Glutamatergic neuron (in vitro differentiated cells): ENCODE measurements around the gene SRBD1. TPM values are rescaled to one million over a fixed set of nuclear protein-coding genes. Genes with fewer than 3 reads are reported as not detected.

Experiments used
- DNase-seq: peaks from one replicate; pipeline ENCODE4 v3.0.0; 2022
- H3K27ac Mint-ChIP-seq: one replicate; pipeline ENCODE4 v1.8.0; 2020; ENCODE audit warnings: mild to moderate bottlenecking, mixed read lengths, inconsistent platforms; ENCODE audit not compliant: unreplicated experiment
- H3K27me3 Mint-ChIP-seq: one replicate; pipeline ENCODE4 v1.8.0; 2020; ENCODE audit warnings: mild to moderate bottlenecking, moderate library complexity, mixed read lengths, inconsistent platforms; ENCODE audit not compliant: unreplicated experiment
- H3K36me3 Mint-ChIP-seq: one replicate; pipeline ENCODE4 v1.8.0; 2020; ENCODE audit warnings: mild to moderate bottlenecking, mixed read lengths, inconsistent platforms; ENCODE audit not compliant: unreplicated experiment
- H3K4me1 Mint-ChIP-seq: one replicate; pipeline ENCODE4 v1.8.0; 2020; ENCODE audit warnings: mild to moderate bottlenecking, low read depth, mixed read lengths, inconsistent platforms; ENCODE audit not compliant: unreplicated experiment
- H3K4me3 Mint-ChIP-seq: one replicate; pipeline ENCODE4 v1.8.0; 2020; ENCODE audit warnings: mild to moderate bottlenecking, mixed read lengths, inconsistent platforms; ENCODE audit not compliant: unreplicated experiment
- H3K9me3 Mint-ChIP-seq: one replicate; pipeline ENCODE4 v1.8.0; 2020; ENCODE audit warnings: mild to moderate bottlenecking, moderate library complexity, mixed read lengths, inconsistent platforms; ENCODE audit not compliant: unreplicated experiment
- total RNA-seq: library from RNA; stranded (reverse); fragmentation: NEBNext Ultra II Directional; extraction: Animal tissue kit (Norgen Biotek cat#: 25700); gene quantifications from one replicate; pipeline ENCODE4 v1.2.1, GENCODE V29; 2021; ENCODE audit not compliant: unreplicated experiment
- TF ChIP-seq, protein P1 (sequence below): fragments of 200-600 bp; sonication (generic); IDR thresholded peaks from one replicate; pipeline ENCODE4 v1.5.0; 2021; ENCODE audit not compliant: partially characterized antibody, unreplicated experiment

Gene SRBD1
- total RNA-seq, 1 donor from 2014 or later = 16.1 TPM

- peaks cover 1% of the 10 kb centered on the region for H3K9me3 Mint-ChIP-seq
- DNase-seq = peak; percentile 18
- H3K27ac Mint-ChIP-seq = peak overlapping the region; percentile 36
- H3K4me3 Mint-ChIP-seq = no peak overlapping the region
- H3K4me1 Mint-ChIP-seq = peaks cover 1% of the 10 kb centered on the region
- H3K36me3 Mint-ChIP-seq = no peaks in the 10 kb centered on the region
- TF ChIP-seq, protein P1, sequence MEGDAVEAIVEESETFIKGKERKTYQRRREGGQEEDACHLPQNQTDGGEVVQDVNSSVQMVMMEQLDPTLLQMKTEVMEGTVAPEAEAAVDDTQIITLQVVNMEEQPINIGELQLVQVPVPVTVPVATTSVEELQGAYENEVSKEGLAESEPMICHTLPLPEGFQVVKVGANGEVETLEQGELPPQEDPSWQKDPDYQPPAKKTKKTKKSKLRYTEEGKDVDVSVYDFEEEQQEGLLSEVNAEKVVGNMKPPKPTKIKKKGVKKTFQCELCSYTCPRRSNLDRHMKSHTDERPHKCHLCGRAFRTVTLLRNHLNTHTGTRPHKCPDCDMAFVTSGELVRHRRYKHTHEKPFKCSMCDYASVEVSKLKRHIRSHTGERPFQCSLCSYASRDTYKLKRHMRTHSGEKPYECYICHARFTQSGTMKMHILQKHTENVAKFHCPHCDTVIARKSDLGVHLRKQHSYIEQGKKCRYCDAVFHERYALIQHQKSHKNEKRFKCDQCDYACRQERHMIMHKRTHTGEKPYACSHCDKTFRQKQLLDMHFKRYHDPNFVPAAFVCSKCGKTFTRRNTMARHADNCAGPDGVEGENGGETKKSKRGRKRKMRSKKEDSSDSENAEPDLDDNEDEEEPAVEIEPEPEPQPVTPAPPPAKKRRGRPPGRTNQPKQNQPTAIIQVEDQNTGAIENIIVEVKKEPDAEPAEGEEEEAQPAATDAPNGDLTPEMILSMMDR = peak; percentile 57
- peaks cover 1% of the 10 kb centered on the region for H3K27me3 Mint-ChIP-seq
Measured at GRCh38 chr2:45578056-45578843, 32.8 kb downstream of the SRBD1 start.

DNA sequence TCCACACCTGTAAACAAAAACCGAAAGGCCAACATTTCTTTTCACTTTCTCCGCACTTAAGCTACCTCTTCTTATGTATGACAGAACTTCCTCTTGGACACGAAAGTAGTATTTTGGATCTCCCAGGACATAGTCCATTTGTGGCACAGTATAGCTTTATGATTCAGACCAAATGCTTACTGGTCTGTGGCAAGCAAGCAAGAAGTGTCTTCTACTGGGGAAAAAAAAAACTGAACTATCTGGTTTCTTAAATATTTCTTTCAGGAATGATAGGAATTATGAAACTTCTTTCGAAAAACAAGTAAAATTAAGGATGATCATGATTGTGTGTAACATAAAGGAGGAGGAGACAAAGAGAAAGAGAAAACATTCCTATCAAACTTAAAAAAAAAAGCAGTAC lies 33.6 kb downstream of the SRBD1 start:
- Mint-ChIP-seq H3K36me3 (no peaks in the 10 kb centered on the region), H3K27ac (no peak overlapping the region), H3K9me3 (peaks cover 1% of the 10 kb centered on the region), H3K4me3 (no peak overlapping the region), H3K27me3 (peaks cover 1% of the 10 kb centered on the region), H3K4me1 (peaks cover 1% of the 10 kb centered on the region)
- TF ChIP-seq, protein P1 = no peak
- no peak for DNase-seq

DNA sequence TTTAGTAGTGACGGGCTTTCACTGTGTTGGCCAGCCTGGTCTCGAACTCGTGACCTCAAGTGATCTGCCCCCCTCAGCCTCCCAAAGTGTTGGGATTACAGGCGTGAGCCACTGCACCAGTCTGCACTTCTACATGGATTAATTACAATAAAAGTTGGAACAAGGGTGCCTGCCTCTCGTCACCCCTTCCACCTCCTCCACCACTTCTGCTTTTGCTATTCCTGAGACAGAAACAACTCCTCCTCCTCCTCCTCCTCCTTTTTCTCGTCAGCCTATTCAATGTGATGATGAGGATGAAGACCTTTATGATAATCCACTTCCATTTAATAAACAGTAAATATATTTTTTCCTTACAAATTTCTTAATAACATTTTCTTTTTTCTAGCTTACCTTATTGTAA lies 35.2 kb downstream of the SRBD1 start:
- Mint-ChIP-seq H3K27me3 (peaks cover 1% of the 10 kb centered on the region), H3K4me3 (no peak overlapping the region), H3K36me3 (no peaks in the 10 kb centered on the region), H3K4me1 (peaks cover 2% of the 10 kb centered on the region), H3K9me3 (peaks cover 1% of the 10 kb centered on the region), H3K27ac (no peak overlapping the region)
- TF ChIP-seq, protein P1 = no peak
- DNase-seq = no peak

DNA sequence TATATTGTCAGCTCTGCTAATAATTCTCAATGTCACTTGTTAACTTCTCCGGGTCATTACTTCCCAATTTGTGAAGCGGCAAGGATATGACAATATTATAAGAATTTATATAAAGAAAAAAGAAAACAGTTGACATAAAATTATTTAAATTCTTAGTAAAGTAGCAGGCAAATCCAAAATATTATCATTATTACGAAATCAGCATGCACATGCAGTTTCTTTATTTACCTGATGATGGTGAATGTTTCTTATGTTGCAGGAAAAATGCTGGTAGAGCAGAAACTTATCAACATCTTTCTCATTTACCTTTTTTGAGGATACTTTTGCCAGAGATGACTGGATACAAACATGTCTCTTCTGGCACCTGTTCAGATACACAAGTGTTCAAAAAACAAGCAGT lies 38.1 kb downstream of the SRBD1 start:
- H3K9me3 Mint-ChIP-seq = no peaks in the 10 kb centered on the region
- DNase-seq = no peak
- peaks cover 3% of the 10 kb centered on the region for H3K4me1 Mint-ChIP-seq
- H3K27me3 Mint-ChIP-seq = no peaks in the 10 kb centered on the region
- TF ChIP-seq, protein P1 = no peak
- H3K27ac Mint-ChIP-seq = no peak overlapping the region
- H3K4me3 Mint-ChIP-seq = no peak overlapping the region
- H3K36me3 Mint-ChIP-seq = no peaks in the 10 kb centered on the region

DNA sequence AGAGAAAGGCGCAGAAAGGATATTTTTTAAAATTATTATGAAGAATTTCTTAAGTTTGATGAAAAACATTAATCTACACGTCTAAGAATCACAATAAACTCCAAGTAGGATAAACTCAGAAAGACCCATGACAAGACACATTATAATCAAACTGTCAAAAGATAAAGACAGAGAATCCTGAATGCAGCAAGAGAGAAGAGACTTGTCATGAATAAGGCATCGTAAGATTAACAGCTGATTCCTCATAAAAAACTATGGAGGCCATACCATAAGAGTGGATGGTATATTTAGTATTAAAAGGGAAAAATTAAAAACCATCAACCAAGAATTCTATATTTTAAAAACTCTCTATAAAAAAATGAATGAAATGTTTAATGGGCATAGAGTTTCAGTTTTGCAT lies 39.1 kb downstream of the SRBD1 start:
- Mint-ChIP-seq H3K4me1 (peaks cover 3% of the 10 kb centered on the region), H3K36me3 (no peaks in the 10 kb centered on the region), H3K9me3 (no peaks in the 10 kb centered on the region), H3K27me3 (no peaks in the 10 kb centered on the region), H3K4me3 (no peak overlapping the region), H3K27ac (no peak overlapping the region)
- DNase-seq = no peak
- TF ChIP-seq, protein P1 = no peak
